ENCODE results near the gene DPF1. TPM values are rescaled to one million over a fixed set of nuclear protein-coding genes. Genes with fewer than 3 reads are reported as not detected.

Gene DPF1
- total RNA-seq, 1 donor from 2014 or later: 6.0 TPM

GRCh38 chr19:38223617-38224013 is 407 bp downstream of the DPF1 start:
- no peak for DNase-seq (ENCODE audit: low spot score)
- TF ChIP-seq CTCF (IDR thresholded peaks at IDR 0.05; ENCODE audit: unreplicated experiment): no peak
- H3K36me3 Mint-ChIP-seq (ENCODE audit: low read depth, unreplicated experiment): peaks cover 17% of the 10 kb centered on the region
- H3K9me3 Mint-ChIP-seq (ENCODE audit: unreplicated experiment): no peaks in the 10 kb centered on the region
- H3K4me3 Mint-ChIP-seq (ENCODE audit: unreplicated experiment): peak overlapping the region; percentile 93
- peaks cover 18% of the 10 kb centered on the region for H3K27me3 Mint-ChIP-seq (ENCODE audit: unreplicated experiment)
- H3K27ac Mint-ChIP-seq (ENCODE audit: unreplicated experiment): peak overlapping the region; percentile 14
- H3K4me1 Mint-ChIP-seq (ENCODE audit: unreplicated experiment): peaks cover 15% of the 10 kb centered on the region

- DNase-seq (ENCODE audit: low spot score): no peak
- Mint-ChIP-seq H3K4me3 (ENCODE audit: unreplicated experiment) (peak overlapping the region; percentile 93), H3K9me3 (ENCODE audit: unreplicated experiment) (no peaks in the 10 kb centered on the region), H3K27me3 (ENCODE audit: unreplicated experiment) (peaks cover 20% of the 10 kb centered on the region), H3K36me3 (ENCODE audit: low read depth, unreplicated experiment) (peaks cover 17% of the 10 kb centered on the region), H3K4me1 (ENCODE audit: unreplicated experiment) (peaks cover 15% of the 10 kb centered on the region), H3K27ac (ENCODE audit: unreplicated experiment) (peak overlapping the region; percentile 14)
- TF ChIP-seq CTCF (IDR thresholded peaks at IDR 0.05; ENCODE audit: unreplicated experiment): no peak
Measured at GRCh38 chr19:38223119-38223523, 901 bp downstream of the DPF1 start.

GRCh38 chr19:38221919-38222830 is 1.8 kb downstream of the DPF1 start:
- DNase-seq (ENCODE audit: low spot score): no peak

GRCh38 chr19:38221421-38221820 is 2.6 kb downstream of the DPF1 start:
- H3K4me3 Mint-ChIP-seq (ENCODE audit: unreplicated experiment): no peak overlapping the region
- no peak for TF ChIP-seq CTCF (IDR thresholded peaks at IDR 0.05; ENCODE audit: unreplicated experiment)
- peaks cover 6% of the 10 kb centered on the region for H3K4me1 Mint-ChIP-seq (ENCODE audit: unreplicated experiment)
- DNase-seq (ENCODE audit: low spot score): no peak
- peaks cover 18% of the 10 kb centered on the region for H3K27me3 Mint-ChIP-seq (ENCODE audit: unreplicated experiment)
- no peaks in the 10 kb centered on the region for H3K9me3 Mint-ChIP-seq (ENCODE audit: unreplicated experiment)
- H3K36me3 Mint-ChIP-seq (ENCODE audit: low read depth, unreplicated experiment): peaks cover 13% of the 10 kb centered on the region
- no peak overlapping the region for H3K27ac Mint-ChIP-seq (ENCODE audit: unreplicated experiment)

More at GRCh38 chr19:38221919-38222830, 1.8 kb downstream of the DPF1 start:
- Mint-ChIP-seq H3K27me3 (ENCODE audit: unreplicated experiment) (peaks cover 15% of the 10 kb centered on the region), H3K9me3 (ENCODE audit: unreplicated experiment) (no peaks in the 10 kb centered on the region), H3K36me3 (ENCODE audit: low read depth, unreplicated experiment) (peaks cover 17% of the 10 kb centered on the region), H3K4me3 (ENCODE audit: unreplicated experiment) (no peak overlapping the region), H3K4me1 (ENCODE audit: unreplicated experiment) (peaks cover 11% of the 10 kb centered on the region), H3K27ac (ENCODE audit: unreplicated experiment) (no peak overlapping the region)
- no peak for TF ChIP-seq CTCF (IDR thresholded peaks at IDR 0.05; ENCODE audit: unreplicated experiment)

- DNase-seq (ENCODE audit: low spot score): no peak
- no peak overlapping the region for H3K27ac Mint-ChIP-seq (ENCODE audit: unreplicated experiment)
- peaks cover 5% of the 10 kb centered on the region for H3K4me1 Mint-ChIP-seq (ENCODE audit: unreplicated experiment)
- H3K9me3 Mint-ChIP-seq (ENCODE audit: unreplicated experiment): no peaks in the 10 kb centered on the region
- H3K4me3 Mint-ChIP-seq (ENCODE audit: unreplicated experiment): no peak overlapping the region
- peaks cover 13% of the 10 kb centered on the region for H3K36me3 Mint-ChIP-seq (ENCODE audit: low read depth, unreplicated experiment)
- TF ChIP-seq CTCF (IDR thresholded peaks at IDR 0.05; ENCODE audit: unreplicated experiment): no peak
- H3K27me3 Mint-ChIP-seq (ENCODE audit: unreplicated experiment): peaks cover 18% of the 10 kb centered on the region
Measured at GRCh38 chr19:38219221-38219620, 4.8 kb downstream of the DPF1 start.

All from endothelial cell (in vitro differentiated cells).